ENCODE measurements around the gene IVL. TPM values are rescaled to one million over a fixed set of nuclear protein-coding genes. Genes with fewer than 3 reads are reported as not detected.

Gene IVL
- polyA plus RNA-seq, 1 donor from 2014 or later, result not detected

GRCh38 chr1:152880316-152880715, 28.0 kb upstream of the IVL start:
- Histone ChIP-seq H3K9me2 (ENCODE audit: insufficient read depth, low read length) (no peaks in the 10 kb centered on the region), H2AFZ (ENCODE audit: low read depth, low read length) (no peak overlapping the region), H3K27ac (ENCODE audit: low read length) (no peak overlapping the region), H3F3A (ENCODE audit: insufficient read depth, low read length, poor library complexity, severe bottlenecking) (no peaks in the 10 kb centered on the region), H3K36me3 (ENCODE audit: insufficient read depth, low read length) (no peaks in the 10 kb centered on the region), H3K9ac (ENCODE audit: low read length) (no peak overlapping the region), H3K27me3 (ENCODE audit: insufficient read depth, low read depth, low read length) (no peaks in the 10 kb centered on the region), H3K79me2 (replicated peaks; ENCODE audit: insufficient read depth, low read length) (no peaks in the 10 kb centered on the region), H4K20me1 (ENCODE audit: insufficient read depth) (no peaks in the 10 kb centered on the region), H3K9me3 (ENCODE audit: low read length) (no peaks in the 10 kb centered on the region), H3K4me2 (ENCODE audit: low read length) (no peak overlapping the region), H3K4me3 (ENCODE audit: low read length) (no peak overlapping the region)
- no peak for TF ChIP-seq EZH2 (IDR thresholded peaks at IDR 0.05; ENCODE audit: borderline replicate concordance, insufficient read depth, low read length, poor library complexity, severe bottlenecking)
- no peak for TF ChIP-seq TAF1 (IDR thresholded peaks at IDR 0.05; ENCODE audit: low read depth)
- TF ChIP-seq SMC3 (conservative IDR thresholded peaks at IDR 0.05; ENCODE audit: poor library complexity), result no peak
- TF ChIP-seq POLR2AphosphoS5 (IDR thresholded peaks at IDR 0.05), result no peak
- TF ChIP-seq EP300 (conservative IDR thresholded peaks at IDR 0.05; ENCODE audit: poor library complexity, severe bottlenecking), result no peak
- TF ChIP-seq RAD21 (conservative IDR thresholded peaks at IDR 0.05), result no peak
- TF ChIP-seq MXI1 (conservative IDR thresholded peaks at IDR 0.05; ENCODE audit: poor library complexity, severe bottlenecking), result no peak
- no peak for TF ChIP-seq CTCF (IDR thresholded peaks at IDR 0.05; ENCODE audit: poor library complexity, severe bottlenecking)
- no peak for TF ChIP-seq REST (IDR thresholded peaks at IDR 0.05; ENCODE audit: borderline replicate concordance)

- no peak overlapping the region for H3K27ac ChIP-seq (ENCODE audit: low read length)
- H3K79me2 ChIP-seq (replicated peaks; ENCODE audit: insufficient read depth, low read length), result no peaks in the 10 kb centered on the region
- H3K36me3 ChIP-seq (ENCODE audit: insufficient read depth, low read length), result no peaks in the 10 kb centered on the region
These were observed 27.4 kb upstream of the IVL start for GRCh38 chr1:152880907-152881306.

More at GRCh38 chr1:152880907-152881306, 27.4 kb upstream of the IVL start:
- Histone ChIP-seq H3K27me3 (ENCODE audit: insufficient read depth, low read depth, low read length) (no peaks in the 10 kb centered on the region), H3K4me2 (ENCODE audit: low read length) (no peak overlapping the region), H4K20me1 (ENCODE audit: insufficient read depth) (no peaks in the 10 kb centered on the region), H3K4me3 (ENCODE audit: low read length) (no peak overlapping the region), H2AFZ (ENCODE audit: low read depth, low read length) (no peak overlapping the region), H3K9me3 (ENCODE audit: low read length) (no peaks in the 10 kb centered on the region), H3K9ac (ENCODE audit: low read length) (no peak overlapping the region), H3K9me2 (ENCODE audit: insufficient read depth, low read length) (no peaks in the 10 kb centered on the region), H3F3A (ENCODE audit: insufficient read depth, low read length, poor library complexity, severe bottlenecking) (no peaks in the 10 kb centered on the region)
- TF ChIP-seq POLR2AphosphoS5 (IDR thresholded peaks at IDR 0.05) (no peak), TAF1 (IDR thresholded peaks at IDR 0.05; ENCODE audit: low read depth) (no peak), EZH2 (IDR thresholded peaks at IDR 0.05; ENCODE audit: borderline replicate concordance, insufficient read depth, low read length, poor library complexity, severe bottlenecking) (no peak), EP300 (conservative IDR thresholded peaks at IDR 0.05; ENCODE audit: poor library complexity, severe bottlenecking) (no peak), MXI1 (conservative IDR thresholded peaks at IDR 0.05; ENCODE audit: poor library complexity, severe bottlenecking) (no peak), RAD21 (conservative IDR thresholded peaks at IDR 0.05) (no peak), REST (IDR thresholded peaks at IDR 0.05; ENCODE audit: borderline replicate concordance) (no peak), SMC3 (conservative IDR thresholded peaks at IDR 0.05; ENCODE audit: poor library complexity) (no peak), CTCF (IDR thresholded peaks at IDR 0.05; ENCODE audit: poor library complexity, severe bottlenecking) (no peak)

Data from neural cell (in vitro differentiated cells).